Stimulated activated CD8-positive, alpha-beta memory T cell treated with anti-CD3 and anti-CD28 coated beads, Interleukin-4, amount 100 ng/mL, for 4 hours (primary cell): Measurements from ENCODE around the gene MRPL23.

Source experiments
- DNase-seq, 2 donors: peaks; one replicate each; pipeline ENCODE4 v3.0.0-alpha.2; 2020; ENCODE audit warnings: low read depth in 2 of 2, low spot score in 1 of 2

Gene MRPL23

GRCh38 chr11:1988667-1989317, 41.7 kb downstream of the MRPL23 start:
- DNase-seq: no peak

GRCh38 chr11:1989953-1990352, 42.8 kb downstream of the MRPL23 start:
- no peak for DNase-seq

GRCh38 chr11:1990872-1991578, 43.9 kb downstream of the MRPL23 start:
- DNase-seq: no peak

- no peak for DNase-seq
Observed at GRCh38 chr11:1992111-1992510, 45.0 kb downstream of the MRPL23 start.

- DNase-seq: no peak
Observed at GRCh38 chr11:1994121-1994520, 47.0 kb downstream of the MRPL23 start.

GRCh38 chr11:1997755-1998154, 50.6 kb downstream of the MRPL23 start, which contains the start of gene H19:
TSS of gene H19 (minus strand) at chr11:1997842.
- DNase-seq: no peak

- no peak for DNase-seq
Observed at GRCh38 chr11:1998290-1998689, 51.2 kb downstream of the MRPL23 start.

GRCh38 chr11:1998861-1999260, 51.7 kb downstream of the MRPL23 start:
- no peak for DNase-seq

- no peak for DNase-seq
Observed at GRCh38 chr11:2002042-2002776, 55.1 kb downstream of the MRPL23 start.

GRCh38 chr11:2002807-2003206, 55.7 kb downstream of the MRPL23 start:
- DNase-seq: no peak

GRCh38 chr11:2004466-2004865, 57.3 kb downstream of the MRPL23 start:
- no peak for DNase-seq
